Lung (tissue), 12 donors: ENCODE measurements around the gene POLR2E. TPM values are rescaled to one million over a fixed set of nuclear protein-coding genes. Genes with fewer than 3 reads are reported as not detected.

Experiments used
- ATAC-seq: fragments of 200-7000 bp; cut with Tn5 transposase; one replicate; pipeline ENCODE4 v1.9.1; 2020; ENCODE audit warnings: moderate number of reproducible peaks; ENCODE audit not compliant: insufficient read depth, low FRiP score
- DNase-seq, 3 donors: peaks; one replicate each; pipeline ENCODE4 v3.0.0-alpha.2; 2013 to 2017
- H3K27ac ChIP-seq, 2 donors: one replicate each; pipeline ENCODE4 v1.5.1; 2013; ENCODE audit warnings: mild to moderate bottlenecking in 2 of 2, moderate library complexity in 2 of 2, control low read depth in 1 of 2, inconsistent platforms in 1 of 2, low read depth in 1 of 2, low read length in 1 of 2
- H3K27me3 ChIP-seq, 3 donors: one replicate each; pipeline ENCODE4 v1.5.1; 2013; ENCODE audit warnings: low read length in 2 of 3; ENCODE audit not compliant: control insufficient read depth in 3 of 3, insufficient read depth in 3 of 3
- H3K36me3 ChIP-seq, 4 donors: one replicate each; pipeline ENCODE4 v1.5.1; 2013; ENCODE audit warnings: low read length in 4 of 4, mild to moderate bottlenecking in 1 of 4, moderate library complexity in 1 of 4; ENCODE audit not compliant: control insufficient read depth in 4 of 4, insufficient read depth in 4 of 4
- H3K4me1 ChIP-seq, 5 donors: one replicate each; pipeline ENCODE4 v1.5.1; 2013; ENCODE audit warnings: low read length in 5 of 5, mild to moderate bottlenecking in 2 of 5, moderate library complexity in 1 of 5; ENCODE audit not compliant: control insufficient read depth in 5 of 5, insufficient read depth in 5 of 5
- H3K4me3 ChIP-seq: one replicate; pipeline ENCODE4 v1.5.1; 2013; ENCODE audit warnings: mild to moderate bottlenecking, control low read depth, moderate library complexity
- H3K9ac ChIP-seq, 2 donors: one replicate each; pipeline ENCODE4 v1.5.1; 2013; ENCODE audit warnings: low read length in 2 of 2, control low read depth in 1 of 2; ENCODE audit not compliant: insufficient read depth in 1 of 2
- H3K9me3 ChIP-seq, 4 donors: one replicate each; pipeline ENCODE4 v1.5.1; 2013; ENCODE audit warnings: low read length in 3 of 4, mild to moderate bottlenecking in 1 of 4, moderate library complexity in 1 of 4; ENCODE audit not compliant: control insufficient read depth in 4 of 4, insufficient read depth in 3 of 4
- WGBS, 2 donors: extraction: QIAGEN DNeasy Blood & Tissue Kit; methylation state at CpG; one replicate each; pipeline ENCODE4 v1.1.7; 2013; 5-methylcytosine and 5-hydroxymethylcytosine counted together
- polyA plus RNA-seq, 2 donors: library from polyadenylated mRNA; stranded (reverse); fragments of 200-250 nt; gene quantifications; one replicate each; pipeline ENCODE4 v1.2.1, GENCODE V29; 2013
- total RNA-seq, 2 donors: library from RNA; depleted of rRNA in 1 of 2; stranded (reverse); fragments of >200 nt in 1 of 2; gene quantifications; one replicate each; pipeline ENCODE4 v1.2.1, GENCODE V29; 2014 to 2021
- TF ChIP-seq, protein P1 (sequence below): IDR thresholded peaks from 2 replicates; pipeline ENCODE4 v1.5.1; 2012; ENCODE audit warnings: mild to moderate bottlenecking; ENCODE audit errors: control extremely low read depth, extremely low read depth
- donor health status: control.
- donor health status: control.
- donor health status: Bipolar disorder and iron deficiency.
- donor health status: healthy.
- donor health status: DM: yes; HTN: yes; CAD: no.

Gene POLR2E
- total and polyA plus RNA-seq, 4 donors: 78.4 to 196 (median 154) TPM

GRCh38 chr19:1126984-1127760 is 32.0 kb upstream of the POLR2E start:
- DNase-seq: no peak
- H3K4me1 ChIP-seq: peaks cover 0 to 10% (median 6%) of the 10 kb centered on the region in 5 donors

GRCh38 chr19:1125601-1126467 is 30.7 kb upstream of the POLR2E start:
- ATAC-seq: no peak
- Histone ChIP-seq H3K9me3 (no peaks in the 10 kb centered on the region), H3K9ac (no peak overlapping the region), H3K27me3 (no peaks in the 10 kb centered on the region), H3K4me3 (no peak overlapping the region), H3K36me3 (peaks cover 2 to 74% (median 25%) of the 10 kb centered on the region in 4 donors), H3K4me1 (peaks cover 0 to 9% (median 0%) of the 10 kb centered on the region in 5 donors), H3K27ac (no peak overlapping the region)
- WGBS, 2 donors: 86 to 89% methylated on average over 33 of the region's 33 CpGs
- DNase-seq: no peak
- TF ChIP-seq, protein P1, sequence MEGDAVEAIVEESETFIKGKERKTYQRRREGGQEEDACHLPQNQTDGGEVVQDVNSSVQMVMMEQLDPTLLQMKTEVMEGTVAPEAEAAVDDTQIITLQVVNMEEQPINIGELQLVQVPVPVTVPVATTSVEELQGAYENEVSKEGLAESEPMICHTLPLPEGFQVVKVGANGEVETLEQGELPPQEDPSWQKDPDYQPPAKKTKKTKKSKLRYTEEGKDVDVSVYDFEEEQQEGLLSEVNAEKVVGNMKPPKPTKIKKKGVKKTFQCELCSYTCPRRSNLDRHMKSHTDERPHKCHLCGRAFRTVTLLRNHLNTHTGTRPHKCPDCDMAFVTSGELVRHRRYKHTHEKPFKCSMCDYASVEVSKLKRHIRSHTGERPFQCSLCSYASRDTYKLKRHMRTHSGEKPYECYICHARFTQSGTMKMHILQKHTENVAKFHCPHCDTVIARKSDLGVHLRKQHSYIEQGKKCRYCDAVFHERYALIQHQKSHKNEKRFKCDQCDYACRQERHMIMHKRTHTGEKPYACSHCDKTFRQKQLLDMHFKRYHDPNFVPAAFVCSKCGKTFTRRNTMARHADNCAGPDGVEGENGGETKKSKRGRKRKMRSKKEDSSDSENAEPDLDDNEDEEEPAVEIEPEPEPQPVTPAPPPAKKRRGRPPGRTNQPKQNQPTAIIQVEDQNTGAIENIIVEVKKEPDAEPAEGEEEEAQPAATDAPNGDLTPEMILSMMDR: no peak

More at GRCh38 chr19:1126984-1127760, 32.0 kb upstream of the POLR2E start:
- no peak overlapping the region for H3K9ac ChIP-seq
- H3K36me3 ChIP-seq: peaks cover 0 to 61% (median 21%) of the 10 kb centered on the region in 4 donors
- 93 to 96% methylated on average over 33 of the region's 33 CpGs for WGBS, 2 donors
- no peak overlapping the region for H3K4me3 ChIP-seq
- no peak overlapping the region for H3K27ac ChIP-seq
- H3K27me3 ChIP-seq: no peaks in the 10 kb centered on the region
- ATAC-seq: no peak
- TF ChIP-seq, protein P1: no peak
- H3K9me3 ChIP-seq: no peaks in the 10 kb centered on the region

GRCh38 chr19:1123885-1124677 is 28.9 kb upstream of the POLR2E start:
- H3K27ac ChIP-seq: no peak overlapping the region
- whole genome bisulfite sequencing, 2 donors: 93 to 94% methylated on average over 20 to 23 of the region's 23 CpGs
- H3K4me3 ChIP-seq: no peak overlapping the region
- H3K9ac ChIP-seq: no peak overlapping the region
- peaks cover 2 to 83% (median 27%) of the 10 kb centered on the region in 4 donors for H3K36me3 ChIP-seq
- H3K9me3 ChIP-seq: no peaks in the 10 kb centered on the region
- no peak for DNase-seq
- peaks cover 0 to 3% (median 0%) of the 10 kb centered on the region in 5 donors for H3K4me1 ChIP-seq
- ATAC-seq: no peak
- no peaks in the 10 kb centered on the region for H3K27me3 ChIP-seq
- TF ChIP-seq, protein P1: no peak
